WI38 (cell line): ENCODE data around the gene MED8.
"Not testable (repeated sequence)": the region's sequence is repeated elsewhere in the genome, so short reads cannot be mapped to it uniquely, and the experiment has no call there.

Experiments
- H3K4me3 ChIP-seq: 2 replicates; pipeline ENCODE4 v1.5.1; 2011; ENCODE audit warnings: low read depth, mild to moderate bottlenecking, control low read depth, low read length
- TF ChIP-seq, protein P1 (sequence below): IDR thresholded peaks from 2 replicates; pipeline ENCODE4 v1.5.1; 2012; ENCODE audit warnings: low read depth, mild to moderate bottlenecking, control low read depth, low read length

Gene MED8

DNA sequence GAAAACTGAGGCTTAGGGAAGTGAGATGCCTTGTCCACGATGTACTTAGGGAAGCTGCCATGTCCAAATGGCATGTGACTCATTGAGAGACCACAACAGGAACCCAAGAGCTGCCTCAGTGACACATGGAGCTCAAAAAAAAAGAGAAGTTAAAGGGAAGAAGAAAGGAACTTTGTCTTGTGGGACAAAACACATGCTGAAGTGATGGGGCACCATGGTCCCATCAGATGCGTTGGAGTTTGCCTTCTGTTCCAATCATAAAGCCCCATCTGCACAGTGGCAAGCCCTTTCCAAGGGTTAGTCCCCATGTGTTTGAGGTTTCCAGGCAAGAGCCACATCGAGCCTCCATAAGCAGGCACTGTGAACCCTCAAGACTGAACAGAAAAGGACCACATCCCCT is 8.0 kb downstream of the MED8 start:
- H3K4me3 ChIP-seq: no peak overlapping the region

GRCh38 chr1:43379476-43379875 is 10.1 kb downstream of the MED8 start:
- no peak overlapping the region for H3K4me3 ChIP-seq
- TF ChIP-seq, protein P1, sequence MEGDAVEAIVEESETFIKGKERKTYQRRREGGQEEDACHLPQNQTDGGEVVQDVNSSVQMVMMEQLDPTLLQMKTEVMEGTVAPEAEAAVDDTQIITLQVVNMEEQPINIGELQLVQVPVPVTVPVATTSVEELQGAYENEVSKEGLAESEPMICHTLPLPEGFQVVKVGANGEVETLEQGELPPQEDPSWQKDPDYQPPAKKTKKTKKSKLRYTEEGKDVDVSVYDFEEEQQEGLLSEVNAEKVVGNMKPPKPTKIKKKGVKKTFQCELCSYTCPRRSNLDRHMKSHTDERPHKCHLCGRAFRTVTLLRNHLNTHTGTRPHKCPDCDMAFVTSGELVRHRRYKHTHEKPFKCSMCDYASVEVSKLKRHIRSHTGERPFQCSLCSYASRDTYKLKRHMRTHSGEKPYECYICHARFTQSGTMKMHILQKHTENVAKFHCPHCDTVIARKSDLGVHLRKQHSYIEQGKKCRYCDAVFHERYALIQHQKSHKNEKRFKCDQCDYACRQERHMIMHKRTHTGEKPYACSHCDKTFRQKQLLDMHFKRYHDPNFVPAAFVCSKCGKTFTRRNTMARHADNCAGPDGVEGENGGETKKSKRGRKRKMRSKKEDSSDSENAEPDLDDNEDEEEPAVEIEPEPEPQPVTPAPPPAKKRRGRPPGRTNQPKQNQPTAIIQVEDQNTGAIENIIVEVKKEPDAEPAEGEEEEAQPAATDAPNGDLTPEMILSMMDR: no peak

More for the DNA sequence above, 8.0 kb downstream of the MED8 start:
- TF ChIP-seq, protein P1: no peak

DNA sequence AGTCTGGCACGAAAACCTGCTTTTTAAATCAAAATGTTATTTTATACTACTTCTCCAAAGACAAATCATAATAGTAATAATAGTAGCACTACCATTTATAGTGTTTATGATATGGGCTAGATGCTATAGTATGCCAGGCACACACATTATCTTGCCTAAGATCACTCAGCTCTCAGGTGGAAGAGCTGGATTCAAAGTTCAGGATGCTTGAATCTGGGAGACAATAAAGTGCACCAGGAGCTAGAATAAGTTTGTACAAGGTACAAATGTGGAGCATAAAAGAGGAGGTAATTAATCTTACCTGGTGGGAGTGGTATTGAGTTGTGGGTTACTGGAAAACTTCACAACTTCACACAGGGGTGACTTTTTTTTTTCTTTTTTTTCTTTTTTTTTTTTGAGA is 11.8 kb downstream of the MED8 start:
- no peak overlapping the region for H3K4me3 ChIP-seq
- TF ChIP-seq, protein P1: no peak

DNA sequence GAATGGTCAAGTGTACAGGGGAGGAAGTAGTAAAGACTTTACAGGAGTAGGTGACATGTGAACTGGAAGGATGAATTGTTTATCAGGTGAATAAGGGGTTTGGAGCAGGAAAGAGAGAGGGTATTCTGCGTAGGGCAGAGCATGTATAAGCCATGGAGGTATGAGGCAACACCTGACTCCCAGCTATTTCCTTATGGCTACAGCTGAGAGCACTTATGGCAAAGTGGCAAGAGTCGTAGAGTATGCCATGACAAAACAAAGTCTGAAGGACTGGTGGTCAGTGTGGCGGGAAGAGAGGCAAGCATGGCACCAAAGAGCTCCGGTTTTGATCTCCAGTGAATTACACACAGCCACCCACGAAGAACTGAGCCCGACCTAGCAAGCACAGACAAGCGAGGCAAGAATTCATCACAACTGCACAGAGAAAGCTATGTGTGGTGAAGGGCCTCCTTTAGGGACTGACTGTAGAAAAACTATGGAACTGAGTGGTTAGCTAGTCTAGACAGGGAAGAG is 12.8 kb downstream of the MED8 start:
- TF ChIP-seq, protein P1: no peak

GRCh38 chr1:43373066-43373940 is 16.3 kb downstream of the MED8 start:
- TF ChIP-seq, protein P1: no peak
- no peak overlapping the region for H3K4me3 ChIP-seq

More for the DNA sequence above, 12.8 kb downstream of the MED8 start:
- H3K4me3 ChIP-seq: no peak overlapping the region

DNA sequence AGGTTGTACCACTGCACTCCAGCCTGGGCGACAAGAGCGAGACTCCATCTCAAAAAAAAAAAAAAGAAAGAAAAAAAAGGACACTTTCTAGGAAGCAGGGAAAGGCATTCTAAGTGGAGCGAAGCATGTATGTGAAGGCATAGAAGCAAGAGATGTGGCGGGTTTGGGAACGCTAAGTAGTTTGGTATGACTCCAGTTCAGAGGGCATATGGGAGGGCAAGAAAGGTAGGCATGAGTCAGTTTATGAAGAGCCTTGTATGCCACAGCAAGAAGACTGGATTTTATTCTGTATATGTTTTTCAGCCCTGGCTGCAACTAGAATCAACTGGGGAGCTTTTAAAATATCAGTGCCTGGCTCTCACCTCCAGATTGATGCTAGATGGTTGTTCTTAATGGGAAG is 17.4 kb downstream of the MED8 start:
- H3K4me3 ChIP-seq: no peak overlapping the region
- TF ChIP-seq, protein P1: no peak

DNA sequence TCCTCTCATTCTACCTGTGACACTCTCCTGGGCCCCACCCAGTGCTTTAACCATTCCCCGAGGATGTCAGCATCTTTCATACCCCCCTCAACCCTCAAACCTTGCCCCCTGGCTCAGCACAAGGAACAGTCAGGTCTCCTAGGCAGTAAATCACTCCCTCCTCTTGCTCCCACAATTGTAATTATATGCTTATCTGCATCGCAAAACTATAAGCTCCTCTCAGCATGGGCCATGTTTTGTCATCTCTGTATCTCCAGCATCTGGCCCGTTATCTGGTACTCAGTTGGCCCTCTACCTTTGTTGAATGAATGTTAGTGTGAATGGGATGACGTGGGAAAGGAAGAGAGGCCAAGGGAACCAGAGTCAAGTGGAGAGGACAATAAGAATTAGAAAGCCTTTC is 19.0 kb downstream of the MED8 start:
- TF ChIP-seq, protein P1: no peak
- no peak overlapping the region for H3K4me3 ChIP-seq

DNA sequence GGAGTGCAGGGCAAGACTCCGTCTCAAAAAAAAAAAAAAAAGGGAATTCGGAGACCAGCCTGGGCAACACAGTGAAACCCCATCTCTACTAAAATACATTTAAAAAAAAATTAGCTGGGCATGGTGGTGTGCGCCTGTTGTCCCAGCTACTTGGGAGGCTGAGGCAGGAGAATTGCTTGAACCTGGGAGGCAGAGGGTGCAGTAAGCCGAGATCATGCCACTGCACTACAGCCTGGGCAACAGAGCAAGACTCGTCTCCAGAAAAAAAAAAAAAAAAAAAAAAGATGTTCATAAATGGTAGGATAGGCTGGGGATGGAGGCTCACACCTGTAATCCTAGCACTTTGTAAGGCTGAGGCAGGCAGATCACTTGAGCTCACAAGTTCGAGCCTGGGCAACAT is 19.8 kb downstream of the MED8 start:
- not testable (repeated sequence) for H3K4me3 ChIP-seq
